HG03103 (cell line): ENCODE data around the gene SMIM23.
"Not testable (repeated sequence)": the region's sequence is repeated elsewhere in the genome, so short reads cannot be mapped to it uniquely, and the experiment has no call there.

Experiments
- ATAC-seq: cut with Tn5 transposase; IDR thresholded peaks from one replicate; pipeline ENCODE4 v1.9.1; 2021; ENCODE audit warnings: low read depth; ENCODE audit not compliant: unreplicated experiment

The SMIM23 gene

GRCh38 chr5:171771856-171772255 is 13.8 kb upstream of the SMIM23 start:
- ATAC-seq: no peak

GRCh38 chr5:171773106-171773505 is 12.5 kb upstream of the SMIM23 start:
- no peak for ATAC-seq

- no peak for ATAC-seq
Measured at GRCh38 chr5:171774418-171774817, 11.2 kb upstream of the SMIM23 start.

- no peak for ATAC-seq
Measured at GRCh38 chr5:171776213-171776612, 9.4 kb upstream of the SMIM23 start.

GRCh38 chr5:171776770-171777759 is 8.6 kb upstream of the SMIM23 start:
- no peak for ATAC-seq

- ATAC-seq: not testable (repeated sequence)
Measured at GRCh38 chr5:171781744-171782143, 3.9 kb upstream of the SMIM23 start.

- ATAC-seq: no peak
Measured at GRCh38 chr5:171782332-171782966, 3.2 kb upstream of the SMIM23 start.

- ATAC-seq: no peak
Measured at GRCh38 chr5:171783051-171783450, 2.6 kb upstream of the SMIM23 start.

- no peak for ATAC-seq
Measured at GRCh38 chr5:171789353-171789752, 3.7 kb downstream of the SMIM23 start.

GRCh38 chr5:171790408-171790807 is 4.8 kb downstream of the SMIM23 start:
- no peak for ATAC-seq

GRCh38 chr5:171794470-171794960 is 8.9 kb downstream of the SMIM23 start:
- no peak for ATAC-seq

- ATAC-seq: no peak
Measured at GRCh38 chr5:171795381-171795780, 9.8 kb downstream of the SMIM23 start.

- ATAC-seq: no peak
Measured at GRCh38 chr5:171796436-171796835, 10.8 kb downstream of the SMIM23 start.

GRCh38 chr5:171797543-171797942 is 11.9 kb downstream of the SMIM23 start:
- no peak for ATAC-seq

GRCh38 chr5:171798418-171798817 is 12.8 kb downstream of the SMIM23 start:
- no peak for ATAC-seq

- ATAC-seq: no peak
Measured at GRCh38 chr5:171801839-171802238, 16.2 kb downstream of the SMIM23 start.

GRCh38 chr5:171805746-171806145 is 20.1 kb downstream of the SMIM23 start:
- ATAC-seq: no peak

GRCh38 chr5:171806976-171807747 is 21.5 kb downstream of the SMIM23 start:
- no peak for ATAC-seq

- no peak for ATAC-seq
Measured at GRCh38 chr5:171808453-171808852, 22.8 kb downstream of the SMIM23 start.

GRCh38 chr5:171808951-171809350 is 23.3 kb downstream of the SMIM23 start:
- ATAC-seq: no peak

- ATAC-seq: no peak
Measured at GRCh38 chr5:171810227-171810626, 24.6 kb downstream of the SMIM23 start.
